ENCODE data around the gene TUBGCP2. TPM values are rescaled to one million over a fixed set of nuclear protein-coding genes. Genes with fewer than 3 reads are reported as not detected.

The TUBGCP2 gene, protein sequence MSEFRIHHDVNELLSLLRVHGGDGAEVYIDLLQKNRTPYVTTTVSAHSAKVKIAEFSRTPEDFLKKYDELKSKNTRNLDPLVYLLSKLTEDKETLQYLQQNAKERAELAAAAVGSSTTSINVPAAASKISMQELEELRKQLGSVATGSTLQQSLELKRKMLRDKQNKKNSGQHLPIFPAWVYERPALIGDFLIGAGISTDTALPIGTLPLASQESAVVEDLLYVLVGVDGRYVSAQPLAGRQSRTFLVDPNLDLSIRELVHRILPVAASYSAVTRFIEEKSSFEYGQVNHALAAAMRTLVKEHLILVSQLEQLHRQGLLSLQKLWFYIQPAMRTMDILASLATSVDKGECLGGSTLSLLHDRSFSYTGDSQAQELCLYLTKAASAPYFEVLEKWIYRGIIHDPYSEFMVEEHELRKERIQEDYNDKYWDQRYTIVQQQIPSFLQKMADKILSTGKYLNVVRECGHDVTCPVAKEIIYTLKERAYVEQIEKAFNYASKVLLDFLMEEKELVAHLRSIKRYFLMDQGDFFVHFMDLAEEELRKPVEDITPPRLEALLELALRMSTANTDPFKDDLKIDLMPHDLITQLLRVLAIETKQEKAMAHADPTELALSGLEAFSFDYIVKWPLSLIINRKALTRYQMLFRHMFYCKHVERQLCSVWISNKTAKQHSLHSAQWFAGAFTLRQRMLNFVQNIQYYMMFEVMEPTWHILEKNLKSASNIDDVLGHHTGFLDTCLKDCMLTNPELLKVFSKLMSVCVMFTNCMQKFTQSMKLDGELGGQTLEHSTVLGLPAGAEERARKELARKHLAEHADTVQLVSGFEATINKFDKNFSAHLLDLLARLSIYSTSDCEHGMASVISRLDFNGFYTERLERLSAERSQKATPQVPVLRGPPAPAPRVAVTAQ
- 37.1 and 51.0 TPM in 2 replicates for total RNA-seq

DNA sequence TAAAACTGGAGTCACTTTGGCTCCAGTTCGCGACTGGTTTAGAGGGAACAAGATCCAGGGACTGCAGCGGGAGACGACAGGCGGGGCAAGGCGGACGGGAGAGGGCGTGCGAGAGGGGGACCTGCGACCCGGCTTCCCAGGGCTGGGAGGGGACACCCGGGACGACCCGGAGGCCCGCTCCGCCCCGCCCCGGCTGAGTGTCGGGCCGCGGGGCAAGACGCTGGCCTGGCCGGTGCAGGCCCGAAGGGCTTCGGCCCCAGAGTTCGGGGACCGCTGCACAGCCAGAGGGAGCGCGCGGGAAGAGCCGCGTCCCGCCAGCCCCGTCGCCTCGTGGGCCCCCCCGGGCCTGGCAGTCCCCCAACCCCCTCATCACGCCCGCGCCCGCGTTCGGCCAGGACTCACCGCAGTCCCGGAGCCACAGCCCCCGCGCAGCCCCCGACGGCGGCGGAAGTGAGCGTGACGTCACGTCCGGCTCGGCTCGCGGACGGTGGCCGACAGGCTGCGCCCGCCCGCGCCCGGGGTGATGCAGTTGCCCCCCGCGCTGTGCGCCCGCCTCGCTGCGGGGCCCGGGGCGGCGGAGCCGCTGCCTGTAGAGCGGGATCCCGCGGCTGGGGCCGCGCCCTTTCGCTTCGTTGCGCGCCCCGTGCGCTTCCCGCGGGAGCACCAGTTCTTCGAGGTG is at the start of gene TUBGCP2, which contains the start of gene ZNF511:
TUBGCP2 (minus strand) TSS at position 452 of the 679 bp plus-strand sequence. CDS start 5,931 bp downstream, outside the sequence.
ZNF511 (plus strand) TSS at position 494 of the 679 bp plus-strand sequence; CDS start at position 524, 30 bp downstream.

DNA sequence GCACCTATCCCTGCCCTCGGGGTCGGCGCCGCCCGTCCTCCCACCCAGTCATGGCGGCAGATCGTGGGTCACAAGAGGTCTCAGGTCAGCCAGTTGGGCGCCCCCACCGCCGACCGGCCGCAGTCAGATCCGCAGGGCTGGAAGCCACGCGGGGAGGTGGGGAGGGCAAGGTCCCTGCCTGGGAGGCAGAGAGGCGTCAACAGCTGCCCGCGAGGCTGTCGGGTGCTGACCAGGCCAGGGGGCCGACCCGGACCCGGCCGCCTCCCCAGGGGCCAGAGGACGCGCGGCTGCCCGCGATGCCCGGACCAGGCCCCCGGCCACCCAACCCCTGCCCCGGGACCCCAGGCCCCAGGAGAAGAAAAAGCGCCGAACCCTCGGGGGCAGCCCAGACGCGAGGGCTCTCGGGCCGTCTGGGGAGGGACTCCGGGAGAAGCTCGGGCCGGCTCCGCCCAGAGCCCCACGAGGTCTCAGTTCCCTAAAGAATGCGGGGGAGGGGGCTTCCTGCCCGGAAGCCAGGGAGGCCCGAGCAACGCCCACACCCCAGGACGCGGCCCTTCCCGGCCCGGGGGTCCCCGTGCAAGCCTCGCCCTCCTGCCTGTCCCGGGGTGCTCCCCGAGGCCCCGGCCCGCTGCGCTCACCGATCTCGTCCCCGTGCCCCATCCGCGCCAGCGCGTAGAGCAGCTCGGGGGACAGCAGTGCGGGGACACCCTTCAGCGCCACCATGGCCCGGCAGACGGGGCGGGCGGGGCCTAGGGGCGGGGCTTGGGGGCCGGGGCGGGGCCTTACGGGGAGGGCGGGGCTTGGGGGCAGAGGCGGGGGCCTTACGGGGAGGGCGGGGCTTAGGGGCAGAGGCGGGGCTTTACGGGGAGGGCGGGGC is 48.9 kb upstream of the TUBGCP2 start, which contains the start of gene FUOM:
FUOM (minus strand) TSS at position 735 of the 877 bp plus-strand sequence; CDS start at position 723, 12 bp downstream.

DNA sequence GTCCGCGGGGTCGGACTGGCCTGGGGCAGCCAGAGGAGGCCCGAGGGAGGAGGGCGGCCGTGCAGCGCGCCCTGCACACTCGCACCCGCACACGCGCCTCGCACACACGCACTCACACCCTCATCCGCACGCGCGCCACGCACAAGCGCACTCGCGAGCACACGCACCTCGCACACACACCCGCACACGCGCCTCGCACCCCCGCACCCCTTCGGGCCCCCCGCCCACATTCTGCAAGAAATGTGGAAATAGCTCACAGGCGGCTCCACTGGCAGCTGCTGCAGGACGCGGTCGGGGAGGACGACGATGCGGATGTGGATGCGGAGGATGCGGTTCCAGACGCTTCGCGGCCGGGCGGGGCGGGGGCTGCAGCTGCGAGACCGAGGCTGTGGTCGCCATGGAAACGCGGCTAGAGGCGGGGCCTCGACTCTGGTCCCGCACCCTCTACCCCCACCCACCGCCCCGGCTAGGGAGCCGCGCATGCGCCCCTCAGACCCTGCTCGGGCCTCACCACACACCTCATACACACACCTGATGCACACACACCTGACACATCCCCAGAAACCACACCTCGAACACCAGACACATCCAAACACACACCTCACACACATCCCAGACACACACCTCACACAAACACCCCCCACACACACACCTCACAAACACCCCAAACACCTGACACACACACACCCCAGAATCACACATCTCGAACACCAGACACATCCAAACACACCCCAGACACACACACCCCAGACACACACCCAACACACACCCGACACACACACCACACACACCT is 28.1 kb upstream of the TUBGCP2 start, which contains the start of gene CALY:
CALY (minus strand) TSS at position 320 of the 793 bp plus-strand sequence. CDS start 7,907 bp downstream, outside the sequence.

DNA sequence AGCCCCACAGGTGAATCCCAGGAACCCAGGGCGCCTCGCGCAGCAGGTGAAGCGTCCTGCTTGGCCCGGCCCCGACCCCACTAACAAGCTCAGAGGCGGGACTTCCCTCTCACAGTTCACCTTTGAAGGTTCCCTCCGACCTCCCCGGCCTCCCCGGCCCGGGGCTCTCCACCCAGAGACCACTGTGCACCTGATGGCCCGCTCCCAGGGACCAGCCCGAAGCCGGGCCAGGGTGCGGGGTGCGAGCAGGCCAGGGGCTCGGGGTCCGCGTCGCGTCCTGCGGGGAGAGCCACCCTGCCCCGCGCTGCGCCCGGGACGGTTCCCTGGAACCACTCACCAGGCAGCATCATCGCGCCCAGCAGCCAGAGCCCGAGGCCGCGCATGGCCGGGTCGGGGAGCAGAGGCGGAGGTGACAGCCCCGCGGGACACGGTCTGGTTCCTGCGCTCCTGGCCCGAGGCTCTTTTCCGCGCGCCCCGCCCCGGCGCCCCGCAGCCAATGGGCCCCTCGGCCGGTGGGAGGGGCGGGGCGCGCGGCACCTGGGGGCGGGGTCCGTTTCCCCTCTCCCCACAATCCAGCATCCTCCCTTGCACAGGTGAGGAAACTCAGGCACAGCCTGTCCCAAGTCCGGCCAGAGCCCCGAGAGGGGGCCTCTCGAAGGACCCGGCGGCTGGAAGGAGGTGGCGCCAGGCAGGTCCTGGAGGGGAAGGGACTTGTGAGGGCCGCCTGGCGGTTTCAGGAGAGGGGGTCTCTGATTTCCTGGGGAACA is 32.1 kb downstream of the TUBGCP2 start, which contains the start of gene ADAM8:
ADAM8 (minus strand) TSS at position 434 of the 767 bp plus-strand sequence; CDS start at position 383, 51 bp downstream.

DNA sequence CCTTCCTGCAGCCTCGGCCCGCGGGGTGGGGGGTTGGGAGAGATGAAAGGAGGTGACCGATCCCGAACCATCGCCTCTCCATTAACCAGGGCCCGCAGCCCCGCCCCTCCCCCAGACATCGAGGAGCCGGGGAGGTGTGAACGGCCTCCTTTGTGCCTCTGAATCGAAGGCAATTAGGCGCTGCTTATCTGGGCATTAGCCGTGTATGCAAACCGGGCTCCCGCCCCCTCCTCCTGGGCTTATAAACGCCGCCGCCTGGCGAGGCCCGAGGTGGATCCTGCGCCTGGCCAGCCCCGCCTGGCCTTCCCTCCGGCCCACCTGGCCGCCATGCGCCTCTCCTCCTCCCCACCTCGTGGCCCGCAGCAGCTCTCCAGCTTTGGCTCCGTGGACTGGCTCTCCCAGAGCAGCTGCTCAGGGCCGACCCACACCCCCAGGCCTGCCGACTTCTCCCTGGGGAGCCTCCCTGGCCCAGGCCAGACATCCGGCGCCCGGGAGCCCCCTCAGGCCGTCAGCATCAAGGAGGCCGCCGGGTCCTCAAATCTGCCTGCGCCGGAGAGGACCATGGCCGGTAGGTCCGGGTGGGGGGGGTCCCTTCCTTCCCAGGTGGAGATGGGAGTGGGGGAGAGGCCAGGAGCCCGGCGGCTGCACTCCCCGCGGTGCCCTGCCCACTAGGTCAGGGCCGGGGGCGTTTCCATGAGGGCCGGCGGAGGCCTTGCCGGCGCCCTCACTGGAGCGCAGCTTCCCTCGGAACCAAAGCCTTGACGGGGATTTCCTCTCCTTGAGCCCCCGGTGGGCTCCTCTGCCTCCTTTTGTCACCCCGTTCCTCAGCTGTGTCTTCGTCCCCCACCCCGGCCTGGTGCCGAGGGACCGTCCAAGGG is 70.8 kb downstream of the TUBGCP2 start, which contains the start of gene VENTX:
VENTX (plus strand) TSS at position 268 of the 878 bp plus-strand sequence; CDS start at position 328, 60 bp downstream.

DNA sequence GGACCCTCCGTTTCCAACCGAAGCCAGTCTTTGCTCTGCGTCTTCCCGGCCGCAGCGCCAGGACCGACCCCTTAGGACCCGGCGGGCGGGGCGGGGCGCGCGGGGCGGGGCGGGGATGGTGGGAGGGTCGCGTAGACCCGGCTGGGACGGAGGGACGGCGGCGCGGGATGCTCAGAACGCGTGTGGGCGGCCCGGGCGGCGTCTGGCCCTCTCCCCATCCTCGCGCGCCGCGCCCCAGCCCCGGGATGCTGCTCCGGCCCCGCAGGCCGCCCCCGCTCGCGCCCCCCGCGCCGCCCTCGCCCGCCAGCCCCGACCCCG is 78.7 kb downstream of the TUBGCP2 start, which contains the start of gene UTF1:
UTF1 (plus strand) TSS at position 174 of the 318 bp plus-strand sequence; CDS start at position 246, 72 bp downstream.

Other genes with a start within 250 kb of the TUBGCP2 start
- gene ADGRA1, start 220.9 kb downstream of the TUBGCP2 start, total RNA-seq, result under 0.01 TPM in 2 replicates
- under 0.01 TPM in 1 of 2 replicates, not detected in the other for gene KNDC1, start 148.7 kb downstream of the TUBGCP2 start, total RNA-seq
- gene UTF1, start 78.7 kb downstream of the TUBGCP2 start, total RNA-seq, result not detected in 2 replicates
- gene VENTX, start 71.0 kb downstream of the TUBGCP2 start, total RNA-seq, result not detected in 2 replicates
- 0.65 and 1.6 TPM in 2 replicates for gene ADAM8, start 32.0 kb downstream of the TUBGCP2 start, total RNA-seq
- gene ZNF511, start within 50 bp of the TUBGCP2 start, total RNA-seq, result 17.3 and 20.9 TPM in 2 replicates
- gene CALY, start 28.0 kb upstream of the TUBGCP2 start, total RNA-seq, result not detected in 2 replicates
- not detected in 2 replicates for gene PRAP1, start 38.5 kb upstream of the TUBGCP2 start, total RNA-seq
- gene FUOM, start 49.1 kb upstream of the TUBGCP2 start, total RNA-seq, result 13.3 and 18.1 TPM in 2 replicates
- gene ECHS1, start 64.5 kb upstream of the TUBGCP2 start, total RNA-seq, result 59.1 and 71.9 TPM in 2 replicates
- gene PAOX, start 70.4 kb upstream of the TUBGCP2 start, total RNA-seq, result 6.0 and 6.9 TPM in 2 replicates
- gene MTG1, start 85.3 kb upstream of the TUBGCP2 start, total RNA-seq, result 34.6 and 48.5 TPM in 2 replicates
- not detected in 2 replicates for gene SPRN, start 115.8 kb upstream of the TUBGCP2 start, total RNA-seq
- 0.49 and 1.2 TPM in 2 replicates for gene SCART1, start 145.1 kb upstream of the TUBGCP2 start, total RNA-seq
- gene CYP2E1, start 218.5 kb upstream of the TUBGCP2 start, total RNA-seq, result 0.16 and 0.63 TPM in 2 replicates

Data from bladder microvascular endothelial cell (primary cell).